ENCODE results near the gene VPS36.
"Not testable (repeated sequence)": the region's sequence is repeated elsewhere in the genome, so short reads cannot be mapped to it uniquely, and the experiment has no call there.

GRCh38 chr13:52488763-52489162 lies 38.3 kb upstream of the VPS36 start:
- TF ChIP-seq EP300, CTCF (IDR thresholded peaks at IDR 0.05): not testable (repeated sequence)
